IMR-90 (cell line): ENCODE results near the gene SPPL2A.

ENCODE experiments used
- POLR2A ChIP-seq: IDR thresholded peaks from 2 replicates; pipeline ENCODE4 v1.6.1; 2012; ENCODE audit warnings: mild to moderate bottlenecking, low read depth, low read length
- RFX5 ChIP-seq: IDR thresholded peaks from 2 replicates; pipeline ENCODE4 v1.8.0; 2012; ENCODE audit warnings: low read depth, mild to moderate bottlenecking, low read length, moderate library complexity
- TF ChIP-seq, protein P1 (sequence below): conservative IDR thresholded peaks from 2 replicates; pipeline ENCODE4 v1.5.1; 2012; ENCODE audit warnings: mild to moderate bottlenecking, low read depth, low read length, improper control_type of control experiment

DNA sequence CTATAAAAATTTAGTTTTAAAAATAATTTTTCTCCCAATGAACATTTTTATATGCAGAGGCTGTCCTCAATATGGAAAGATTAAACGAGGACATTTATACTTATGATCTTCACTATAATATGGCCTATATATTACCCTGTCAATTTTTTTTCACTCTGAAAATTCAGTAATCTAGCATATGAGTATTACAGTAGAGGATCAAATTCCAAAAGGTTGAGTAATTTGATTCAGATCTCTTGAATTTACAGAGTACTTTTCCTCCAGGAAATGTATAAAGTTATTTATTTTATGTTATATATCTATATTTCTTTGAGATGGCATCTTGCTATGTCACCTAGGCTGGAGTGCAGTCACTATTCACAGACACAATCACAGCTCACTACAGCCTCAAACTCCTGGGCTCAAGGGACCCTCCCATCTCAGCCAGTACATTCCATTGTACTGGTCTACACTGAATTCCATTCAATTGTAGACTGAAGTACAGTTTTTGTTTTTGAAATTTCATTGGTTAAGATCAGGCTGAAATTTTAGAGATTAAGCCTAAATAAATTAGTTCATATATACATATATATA, 62.7 kb downstream of the SPPL2A start:
- TF ChIP-seq RFX5, result no peak
- TF ChIP-seq, protein P1, sequence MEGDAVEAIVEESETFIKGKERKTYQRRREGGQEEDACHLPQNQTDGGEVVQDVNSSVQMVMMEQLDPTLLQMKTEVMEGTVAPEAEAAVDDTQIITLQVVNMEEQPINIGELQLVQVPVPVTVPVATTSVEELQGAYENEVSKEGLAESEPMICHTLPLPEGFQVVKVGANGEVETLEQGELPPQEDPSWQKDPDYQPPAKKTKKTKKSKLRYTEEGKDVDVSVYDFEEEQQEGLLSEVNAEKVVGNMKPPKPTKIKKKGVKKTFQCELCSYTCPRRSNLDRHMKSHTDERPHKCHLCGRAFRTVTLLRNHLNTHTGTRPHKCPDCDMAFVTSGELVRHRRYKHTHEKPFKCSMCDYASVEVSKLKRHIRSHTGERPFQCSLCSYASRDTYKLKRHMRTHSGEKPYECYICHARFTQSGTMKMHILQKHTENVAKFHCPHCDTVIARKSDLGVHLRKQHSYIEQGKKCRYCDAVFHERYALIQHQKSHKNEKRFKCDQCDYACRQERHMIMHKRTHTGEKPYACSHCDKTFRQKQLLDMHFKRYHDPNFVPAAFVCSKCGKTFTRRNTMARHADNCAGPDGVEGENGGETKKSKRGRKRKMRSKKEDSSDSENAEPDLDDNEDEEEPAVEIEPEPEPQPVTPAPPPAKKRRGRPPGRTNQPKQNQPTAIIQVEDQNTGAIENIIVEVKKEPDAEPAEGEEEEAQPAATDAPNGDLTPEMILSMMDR, result no peak
- no peak for TF ChIP-seq POLR2A
